Kidney tubule cell (primary cell): ENCODE results near the gene ATAD3B.
"Not testable (repeated sequence)": the region's sequence is repeated elsewhere in the genome, so short reads cannot be mapped to it uniquely, and the experiment has no call there.

ENCODE experiments used
- DNase-seq: peaks from one replicate; pipeline ENCODE4 v3.0.0-alpha.2; 2018; ENCODE audit warnings: low spot score

The ATAD3B gene

GRCh38 chr1:1533894-1534291, 62.3 kb downstream of the ATAD3B start:
- not testable (repeated sequence) for DNase-seq

GRCh38 chr1:1534401-1535154, 63.0 kb downstream of the ATAD3B start:
- no peak for DNase-seq

GRCh38 chr1:1535201-1536018, 63.8 kb downstream of the ATAD3B start:
- no peak for DNase-seq

GRCh38 chr1:1536019-1536937, 64.7 kb downstream of the ATAD3B start:
- DNase-seq, result no peak

GRCh38 chr1:1536938-1537546, 65.5 kb downstream of the ATAD3B start:
- no peak for DNase-seq

- DNase-seq, result no peak
Measured at GRCh38 chr1:1537626-1538250, 66.2 kb downstream of the ATAD3B start.

- no peak for DNase-seq
Measured at GRCh38 chr1:1538334-1538733, 66.8 kb downstream of the ATAD3B start.

- DNase-seq, result no peak
Measured at GRCh38 chr1:1538989-1539309, 67.4 kb downstream of the ATAD3B start.

- DNase-seq, result no peak
Measured at GRCh38 chr1:1539310-1540089, 67.9 kb downstream of the ATAD3B start.

GRCh38 chr1:1540090-1540817, 68.7 kb downstream of the ATAD3B start, which contains the start of gene TMEM240:
TMEM240 (minus strand) TSS chr1:1540624; CDS start chr1:1540346, 278 bp downstream.
- peak; percentile 45 for DNase-seq

GRCh38 chr1:1540818-1541628, 69.5 kb downstream of the ATAD3B start:
- DNase-seq, result no peak

GRCh38 chr1:1541956-1542765, 70.6 kb downstream of the ATAD3B start:
- no peak for DNase-seq

GRCh38 chr1:1542766-1543705, 71.5 kb downstream of the ATAD3B start:
- no peak for DNase-seq

GRCh38 chr1:1543706-1544099, 72.1 kb downstream of the ATAD3B start:
- peak; percentile 20 for DNase-seq

GRCh38 chr1:1544544-1544943, 73.0 kb downstream of the ATAD3B start:
- DNase-seq, result no peak
